Liver (tissue), 3 donors: ENCODE results near the gene CACNB4.

ENCODE experiments used
- ATF3 ChIP-seq: IDR thresholded peaks from 2 replicates; pipeline ENCODE4 v1.6.1; 2016; ENCODE audit warnings: antibody characterized with exemption
- CTCF ChIP-seq: fragments of 150-350 bp; IDR thresholded peaks from 2 replicates; pipeline ENCODE4 v1.5.1; 2017; ENCODE audit warnings: improper control_type of control experiment, low read depth, low read length; ENCODE audit not compliant: missing input control
- FOXA1 ChIP-seq: IDR thresholded peaks from 2 replicates; pipeline ENCODE4 v1.6.1; 2016; ENCODE audit warnings: antibody characterized with exemption
- MAX ChIP-seq: IDR thresholded peaks from 2 replicates; pipeline ENCODE4 v1.6.1; 2016; ENCODE audit warnings: antibody characterized with exemption
- RAD21 ChIP-seq, 2 donors: IDR thresholded peaks; 2 replicates each; pipeline ENCODE4 v1.6.1; 2016; ENCODE audit warnings: antibody characterized with exemption in 2 of 2, mild to moderate bottlenecking in 2 of 2
- REST ChIP-seq: IDR thresholded peaks from 2 replicates; pipeline ENCODE4 v1.6.1; 2016; ENCODE audit warnings: antibody characterized with exemption, mild to moderate bottlenecking
- RXRA ChIP-seq, 2 donors: IDR thresholded peaks; 2 replicates each; pipeline ENCODE4 v1.6.1; 2017 to 2018; ENCODE audit warnings: antibody characterized with exemption in 2 of 2, mild to moderate bottlenecking in 1 of 2
- YY1 ChIP-seq: IDR thresholded peaks from 2 replicates; pipeline ENCODE4 v1.6.1; 2016; ENCODE audit warnings: antibody characterized with exemption, mild to moderate bottlenecking
- ZBTB33 ChIP-seq: IDR thresholded peaks from 2 replicates; pipeline ENCODE4 v1.6.1; 2016; ENCODE audit warnings: antibody characterized with exemption
- donor health status: healthy.
- donor health status: healthy.

- TF ChIP-seq CTCF (no peak), ATF3 (no peak), MAX (no peak), FOXA1 (no peak), REST (no peak), RXRA (IDR thresholded peaks at IDR 0.05) (no peak), YY1 (no peak), ZBTB33 (no peak), RAD21 (IDR thresholded peaks at IDR 0.05) (no peak)
Measured at GRCh38 chr2:151817929-151818328, 280.9 kb downstream of the CACNB4 start.
